Activated T-helper 2 cell treated with anti-CD3 and anti-CD28 coated beads, Interferon-gamma antibody, Interleukin-2, Interleukin-4, amounts not matched to agents 10 μg/mL and 5 μg/mL and 100 μg/mL, durations not matched to agents 14 hours and 24 hours and 36 hours (primary cell): ENCODE data around the gene ZBTB2. TPM values are rescaled to one million over a fixed set of nuclear protein-coding genes. Genes with fewer than 3 reads are reported as not detected.
"Not testable (repeated sequence)": the region's sequence is repeated elsewhere in the genome, so short reads cannot be mapped to it uniquely, and the experiment has no call there.

Experiments
- DNase-seq: peaks from one replicate; pipeline ENCODE4 v3.0.0; 2021; ENCODE audit warnings: low spot score
- H3K27ac Mint-ChIP-seq: one replicate; pipeline ENCODE4 v1.8.0; 2021; ENCODE audit warnings: mixed read lengths
- H3K27me3 Mint-ChIP-seq: one replicate; pipeline ENCODE4 v1.8.0; 2021; ENCODE audit warnings: low read depth, mixed read lengths
- H3K36me3 Mint-ChIP-seq: one replicate; pipeline ENCODE4 v1.8.0; 2021; ENCODE audit warnings: low read depth, mixed read lengths
- H3K4me1 Mint-ChIP-seq: one replicate; pipeline ENCODE4 v1.8.0; 2021; ENCODE audit warnings: low read depth, mixed read lengths
- H3K4me3 Mint-ChIP-seq: one replicate; pipeline ENCODE4 v1.8.0; 2021; ENCODE audit warnings: low read depth, mild to moderate bottlenecking, moderate library complexity, mixed read lengths
- H3K9me3 Mint-ChIP-seq: one replicate; pipeline ENCODE4 v1.8.0; 2021; ENCODE audit warnings: mixed read lengths
- intact Hi-C: fragments of 100-400 bp; cut with micrococcal nuclease; formaldehyde crosslinking; loops from one replicate; pipeline ENCODE4 v1.15.1; 2023
- total RNA-seq: library from RNA; stranded (reverse); gene quantifications from 2 replicates; pipeline ENCODE4 v1.2.3, GENCODE V29; 2022

Gene ZBTB2
- total RNA-seq, 1 donor from 2014 or later = 19.7 TPM

DNA sequence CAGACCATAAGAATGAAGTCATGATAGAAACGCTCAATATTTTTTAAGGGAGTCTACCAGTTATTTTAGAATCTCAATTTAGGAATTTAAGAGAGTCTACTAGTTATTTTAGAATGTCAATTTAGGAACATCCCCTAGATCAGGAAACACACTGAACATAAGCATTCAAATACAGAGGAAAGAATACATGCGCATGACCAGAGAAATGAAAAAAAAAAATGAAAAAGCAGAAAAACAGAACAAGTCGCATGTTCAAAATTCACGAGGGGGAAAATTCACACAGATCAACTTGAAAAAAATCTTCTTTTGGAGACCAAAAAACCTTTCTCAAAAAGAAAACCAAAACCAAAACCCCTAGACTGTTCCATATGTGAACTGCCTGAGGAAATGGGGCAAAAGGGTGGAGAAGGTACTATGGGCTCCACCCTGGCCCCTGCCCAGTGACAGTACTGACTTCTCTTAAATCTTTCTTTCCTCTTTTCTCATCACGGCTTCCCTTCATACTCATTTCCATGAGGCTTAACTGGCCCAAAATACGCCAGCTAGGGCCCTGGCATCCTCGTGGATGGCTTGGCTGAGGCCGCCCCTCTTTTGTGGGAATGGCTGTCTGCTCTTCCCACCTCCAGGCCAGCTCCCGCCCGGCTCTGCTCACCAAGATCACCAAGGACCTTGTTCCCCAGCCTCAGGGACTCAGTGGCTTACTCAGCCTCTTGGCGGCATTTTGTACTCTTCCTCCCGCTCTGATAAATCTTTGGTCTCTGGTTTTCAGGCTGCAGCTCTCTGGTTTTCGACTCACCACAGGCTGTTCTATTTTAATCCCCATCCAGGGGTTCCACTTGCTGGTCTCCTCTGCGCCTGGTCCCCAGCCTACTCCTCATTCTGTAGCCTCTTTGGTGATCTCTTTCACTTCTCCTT lies 11.2 kb downstream of the ZBTB2 start:
- Mint-ChIP-seq H3K27ac (peak overlapping the region; percentile 97), H3K27me3 (no peaks in the 10 kb centered on the region), H3K4me1 (peaks cover 59% of the 10 kb centered on the region), H3K4me3 (peak overlapping the region; percentile 85), H3K9me3 (no peaks in the 10 kb centered on the region), H3K36me3 (peaks cover 27% of the 10 kb centered on the region)
- intact Hi-C loops = loop anchor here (1.0 to 10.0 kb wide), 2 partner anchors 9 to 1815 kb away; partner anchors contain the start of gene GINM1
- peak; percentile 31 for DNase-seq

DNA sequence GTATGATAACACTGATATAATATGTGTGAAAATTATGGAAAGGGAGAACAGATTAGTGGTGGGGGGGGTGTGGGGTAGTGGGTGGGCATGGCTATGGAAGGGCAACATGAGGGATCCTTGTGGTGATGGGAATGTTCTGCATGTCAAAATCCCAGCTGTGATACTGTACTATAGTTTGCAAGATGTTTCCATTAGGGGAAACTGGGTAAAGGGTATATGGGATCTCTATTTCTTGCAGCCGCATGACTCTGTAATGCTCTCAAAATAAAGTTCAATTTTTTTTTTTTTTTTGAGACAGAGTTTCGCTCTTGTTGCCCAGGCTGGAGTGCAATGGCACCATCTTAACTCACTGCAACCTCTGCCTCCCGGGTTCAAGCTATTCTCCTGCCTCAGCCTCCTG lies 14.3 kb downstream of the ZBTB2 start:
- H3K9me3 Mint-ChIP-seq = no peaks in the 10 kb centered on the region
- H3K27me3 Mint-ChIP-seq = no peaks in the 10 kb centered on the region
- no peak for DNase-seq
- intact Hi-C loops = no loop called here
- H3K36me3 Mint-ChIP-seq = peaks cover 28% of the 10 kb centered on the region
- peak overlapping the region; percentile 28 for H3K27ac Mint-ChIP-seq
- no peak overlapping the region for H3K4me3 Mint-ChIP-seq
- H3K4me1 Mint-ChIP-seq = peaks cover 74% of the 10 kb centered on the region

DNA sequence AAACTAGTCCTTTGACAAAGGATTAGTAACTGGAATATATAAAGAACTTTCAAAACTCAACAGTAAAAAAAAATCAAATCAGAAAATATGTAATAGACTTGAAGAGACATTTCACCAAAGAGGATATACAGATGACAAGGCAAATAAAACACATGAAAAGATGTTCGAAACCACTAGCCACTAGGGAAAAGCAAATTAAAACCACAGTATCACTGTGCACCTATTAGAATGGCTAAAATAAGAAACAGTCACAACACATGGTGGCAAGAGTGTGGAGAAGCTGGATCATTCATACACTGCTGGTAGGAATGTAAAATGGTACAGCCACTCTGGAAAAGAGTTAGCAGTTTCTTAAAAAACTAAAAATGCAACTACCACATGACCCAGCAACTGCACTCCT lies 14.9 kb downstream of the ZBTB2 start:
- Mint-ChIP-seq H3K4me3 (no peak overlapping the region), H3K27ac (peak overlapping the region; percentile 80), H3K36me3 (peaks cover 32% of the 10 kb centered on the region), H3K4me1 (peaks cover 77% of the 10 kb centered on the region), H3K9me3 (no peaks in the 10 kb centered on the region), H3K27me3 (no peaks in the 10 kb centered on the region)
- no peak for DNase-seq
- intact Hi-C loops = no loop called here

DNA sequence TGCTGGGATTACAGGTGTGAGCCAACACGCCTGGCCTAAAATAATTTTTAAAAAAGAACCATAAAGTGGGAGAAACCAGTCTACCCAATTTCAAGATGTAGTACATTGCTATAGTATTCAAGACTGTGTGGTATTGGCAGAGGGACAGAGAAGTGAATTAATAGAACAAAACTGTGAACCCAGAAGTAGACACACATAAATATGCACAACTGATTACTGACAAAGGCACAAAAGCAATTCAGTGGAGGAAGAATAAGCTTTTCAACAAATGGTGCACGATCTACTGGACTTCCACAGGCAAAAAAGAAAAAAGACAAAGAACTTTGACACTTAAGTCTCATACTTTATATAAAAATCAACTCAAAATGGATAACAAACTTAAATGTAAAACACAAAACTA lies 15.5 kb downstream of the ZBTB2 start:
- intact Hi-C loops = no loop called here
- Mint-ChIP-seq H3K9me3 (no peaks in the 10 kb centered on the region), H3K36me3 (peaks cover 38% of the 10 kb centered on the region), H3K27me3 (no peaks in the 10 kb centered on the region), H3K27ac (peak overlapping the region; percentile 51), H3K4me1 (peaks cover 78% of the 10 kb centered on the region), H3K4me3 (no peak overlapping the region)
- no peak for DNase-seq

DNA sequence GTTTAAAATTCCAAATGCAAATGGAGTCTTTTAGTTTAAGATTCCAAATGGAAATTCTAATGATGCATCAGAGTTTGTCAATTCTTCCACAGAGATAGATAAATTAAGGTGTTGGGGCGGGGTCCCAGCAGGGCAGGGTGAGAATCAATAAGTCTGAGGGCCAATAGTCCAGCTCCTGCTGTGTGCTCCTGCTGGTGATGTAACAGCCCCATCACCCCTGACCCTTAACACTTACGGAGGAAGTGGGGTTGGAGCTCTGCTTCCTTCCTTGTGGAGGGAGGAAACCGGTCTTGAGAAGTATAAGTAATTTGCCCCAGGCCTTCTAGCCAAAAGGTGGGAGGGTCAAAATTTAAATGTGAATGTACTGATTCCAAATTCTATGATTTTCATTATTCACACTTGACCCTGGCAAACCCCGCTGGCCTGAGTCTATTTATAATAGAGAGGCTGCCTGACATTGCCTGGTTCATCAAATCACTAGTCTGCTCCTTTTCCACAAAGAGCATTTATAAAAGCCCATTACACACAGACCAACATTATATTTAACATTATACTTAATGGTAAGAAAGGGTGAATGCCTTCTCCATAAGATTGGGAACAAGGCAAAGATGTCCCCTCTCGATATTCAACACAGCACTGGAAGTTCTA lies 17.2 kb downstream of the ZBTB2 start:
- peaks cover 66% of the 10 kb centered on the region for H3K4me1 Mint-ChIP-seq
- H3K27me3 Mint-ChIP-seq = no peaks in the 10 kb centered on the region
- DNase-seq = no peak
- H3K27ac Mint-ChIP-seq = peak overlapping the region; percentile 80
- no peaks in the 10 kb centered on the region for H3K9me3 Mint-ChIP-seq
- intact Hi-C loops = loop anchor here (5.0 kb wide), 2 partner anchors 78 to 87 kb away; partner anchors contain the start of gene RMND1
- peaks cover 50% of the 10 kb centered on the region for H3K36me3 Mint-ChIP-seq
- H3K4me3 Mint-ChIP-seq = peak overlapping the region; percentile 22

DNA sequence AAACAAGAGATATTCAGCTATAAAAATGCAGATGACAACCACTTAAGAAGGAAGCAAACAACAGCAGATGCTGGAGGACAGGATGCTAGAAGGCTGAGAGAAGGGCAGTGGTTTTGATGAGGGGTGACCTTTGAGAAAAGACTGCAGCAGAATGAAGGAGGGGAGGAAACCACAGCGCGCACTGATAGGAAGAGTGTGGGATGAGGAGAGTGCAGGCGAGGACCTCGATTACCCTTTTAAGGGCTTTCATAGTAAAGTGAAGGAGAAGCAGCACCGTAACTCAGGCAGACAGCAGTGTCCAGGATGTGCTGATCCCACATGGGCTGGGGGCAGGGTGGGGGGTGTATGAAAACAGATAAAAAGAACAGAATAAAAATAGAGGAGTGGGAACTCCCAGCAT lies 19.2 kb downstream of the ZBTB2 start:
- Mint-ChIP-seq H3K27me3 (no peaks in the 10 kb centered on the region), H3K27ac (peak overlapping the region; percentile 85), H3K9me3 (no peaks in the 10 kb centered on the region), H3K4me3 (peak overlapping the region; percentile 59), H3K4me1 (peaks cover 55% of the 10 kb centered on the region), H3K36me3 (peaks cover 48% of the 10 kb centered on the region)
- DNase-seq = no peak
- intact Hi-C loops = loop anchor here (1.0 to 5.0 kb wide), 3 partner anchors 18 to 85 kb away; partner anchors contain the start of gene RMND1

DNA sequence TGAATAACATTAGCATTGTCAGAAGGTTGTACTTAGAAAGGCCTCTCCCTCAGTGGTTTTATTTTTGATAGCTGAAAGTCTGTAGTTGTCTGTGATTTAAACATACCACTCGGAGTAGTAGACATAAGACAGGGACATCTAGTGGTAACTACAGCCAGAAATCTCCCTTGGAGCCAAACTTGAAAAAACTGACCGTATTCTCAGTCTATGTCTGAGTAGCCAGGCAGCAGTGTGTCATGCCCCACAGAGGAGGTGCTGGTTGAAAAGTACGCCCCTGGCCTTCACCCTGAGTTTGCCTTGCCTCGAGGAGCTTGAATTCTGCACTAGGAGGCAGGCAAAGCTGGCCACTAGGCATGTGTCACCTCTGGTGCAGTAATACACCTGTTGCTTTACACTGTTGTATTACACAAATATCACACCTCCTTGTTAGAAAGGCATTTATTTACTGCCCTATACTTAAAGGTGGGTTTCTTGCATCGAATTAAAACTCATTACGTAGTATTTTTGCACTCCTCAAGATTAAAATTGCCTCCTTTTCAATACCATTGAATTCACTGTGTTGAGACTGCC lies 20.8 kb downstream of the ZBTB2 start:
- no peaks in the 10 kb centered on the region for H3K9me3 Mint-ChIP-seq
- H3K27me3 Mint-ChIP-seq = no peaks in the 10 kb centered on the region
- DNase-seq = no peak
- no peak overlapping the region for H3K4me3 Mint-ChIP-seq
- peaks cover 53% of the 10 kb centered on the region for H3K36me3 Mint-ChIP-seq
- H3K4me1 Mint-ChIP-seq = peaks cover 39% of the 10 kb centered on the region
- no peak overlapping the region for H3K27ac Mint-ChIP-seq
- intact Hi-C loops = loop anchor here (5.0 kb wide), 2 partner anchors 82 to 83 kb away; partner anchors contain the start of gene RMND1

DNA sequence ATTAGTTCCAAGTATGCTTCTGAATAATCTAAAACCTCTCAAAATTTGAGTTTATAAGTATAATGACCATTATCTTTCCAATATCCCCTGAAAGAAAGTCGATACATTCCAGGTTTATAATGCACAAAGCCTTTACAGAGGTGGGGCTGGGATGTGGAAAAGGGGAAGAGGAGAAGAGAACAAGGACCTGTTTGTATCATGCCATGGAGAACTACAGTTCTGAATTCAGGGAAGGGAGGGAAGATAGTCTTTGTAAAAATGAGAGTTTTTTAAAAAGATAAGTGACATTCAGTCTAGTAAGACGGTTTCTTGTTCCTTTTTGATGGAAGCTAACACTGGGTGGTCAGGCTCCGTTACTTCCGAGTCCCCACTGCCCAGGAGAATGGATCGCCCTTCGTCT lies 26.1 kb downstream of the ZBTB2 start:
- Mint-ChIP-seq H3K27me3 (no peaks in the 10 kb centered on the region), H3K27ac (no peak overlapping the region), H3K4me1 (no peaks in the 10 kb centered on the region), H3K9me3 (no peaks in the 10 kb centered on the region), H3K36me3 (peaks cover 52% of the 10 kb centered on the region), H3K4me3 (no peak overlapping the region)
- no peak for DNase-seq
- intact Hi-C loops = no loop called here

DNA sequence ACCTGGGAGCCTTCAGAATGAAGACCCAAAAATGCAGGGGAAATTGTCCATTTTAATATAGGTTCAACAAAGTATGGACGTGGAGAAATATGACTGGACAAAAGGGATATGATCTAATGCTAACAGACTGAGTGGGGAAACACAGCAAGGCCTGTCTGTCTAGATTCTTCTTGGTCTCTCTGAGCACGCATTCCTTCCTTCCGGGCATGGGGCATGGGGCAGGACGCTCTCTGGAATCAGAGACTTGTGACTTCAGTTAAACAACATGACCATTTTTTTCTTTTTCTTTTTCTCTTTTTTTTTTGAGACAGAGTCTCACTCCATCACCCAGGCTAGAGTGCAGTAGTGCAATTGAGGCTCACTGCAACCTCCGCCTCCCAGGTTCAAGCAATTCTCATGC lies 31.9 kb downstream of the ZBTB2 start:
- H3K27me3 Mint-ChIP-seq = no peaks in the 10 kb centered on the region
- H3K4me3 Mint-ChIP-seq = no peak overlapping the region
- DNase-seq = no peak
- H3K27ac Mint-ChIP-seq = no peak overlapping the region
- intact Hi-C loops = no loop called here
- no peaks in the 10 kb centered on the region for H3K9me3 Mint-ChIP-seq
- H3K36me3 Mint-ChIP-seq = peaks cover 31% of the 10 kb centered on the region
- H3K4me1 Mint-ChIP-seq = peaks cover 14% of the 10 kb centered on the region

DNA sequence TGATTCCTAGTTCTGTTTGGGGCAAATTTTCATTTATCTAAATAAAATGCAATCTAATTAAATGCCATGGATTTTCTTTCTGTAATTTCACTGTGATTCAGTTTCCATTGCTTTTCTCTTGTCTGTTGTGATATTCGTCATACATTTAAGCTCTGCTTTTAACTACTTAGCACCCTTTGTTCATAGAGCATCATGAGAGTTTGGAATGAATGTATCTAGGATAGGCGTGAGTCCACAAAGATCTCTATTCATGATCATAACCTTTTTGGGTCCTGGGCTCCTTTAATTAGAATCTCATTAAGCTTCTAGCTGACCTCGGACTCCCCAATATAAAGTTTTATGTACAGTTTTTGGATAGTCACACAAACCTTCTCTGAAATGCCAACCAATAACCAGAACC lies 32.9 kb downstream of the ZBTB2 start:
- Mint-ChIP-seq H3K36me3 (peaks cover 25% of the 10 kb centered on the region), H3K4me1 (peaks cover 16% of the 10 kb centered on the region), H3K9me3 (no peaks in the 10 kb centered on the region), H3K27me3 (no peaks in the 10 kb centered on the region), H3K27ac (no peak overlapping the region), H3K4me3 (no peak overlapping the region)
- intact Hi-C loops = no loop called here
- DNase-seq = no peak

DNA sequence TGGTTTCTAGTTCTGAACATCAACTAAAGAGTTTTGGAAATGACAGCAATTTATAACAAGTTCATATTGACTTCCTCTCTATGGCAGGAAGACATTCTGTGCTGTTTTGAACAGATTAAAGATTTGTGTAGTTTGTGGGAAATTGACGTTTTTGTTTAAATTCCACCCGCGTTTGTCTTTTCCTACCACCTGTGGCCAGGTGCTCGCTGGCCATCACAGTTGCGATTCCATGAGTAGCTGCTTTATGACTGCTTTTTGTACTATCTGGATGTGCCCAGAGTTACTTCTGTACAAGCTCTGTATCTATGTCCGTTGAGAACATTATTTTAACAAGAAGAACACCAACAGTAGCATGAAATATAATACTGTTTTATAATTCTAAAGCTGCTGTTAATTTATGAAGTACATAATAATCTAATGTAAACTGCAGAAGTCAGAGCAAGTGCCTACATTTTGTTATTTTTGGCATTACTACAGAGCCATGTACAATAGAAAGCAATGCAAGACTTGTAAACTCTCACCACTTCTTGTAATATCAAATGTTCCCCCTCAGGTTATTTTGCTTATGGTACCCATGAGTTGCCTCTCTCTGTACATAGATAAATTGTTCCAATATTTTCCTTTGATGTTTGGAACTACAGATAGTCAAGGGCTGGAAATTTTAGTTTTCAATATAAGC lies 33.5 kb downstream of the ZBTB2 start:
- Mint-ChIP-seq H3K27ac (no peak overlapping the region), H3K9me3 (no peaks in the 10 kb centered on the region), H3K4me3 (no peak overlapping the region), H3K36me3 (peaks cover 23% of the 10 kb centered on the region), H3K27me3 (no peaks in the 10 kb centered on the region), H3K4me1 (peaks cover 16% of the 10 kb centered on the region)
- DNase-seq = no peak
- intact Hi-C loops = no loop called here

DNA sequence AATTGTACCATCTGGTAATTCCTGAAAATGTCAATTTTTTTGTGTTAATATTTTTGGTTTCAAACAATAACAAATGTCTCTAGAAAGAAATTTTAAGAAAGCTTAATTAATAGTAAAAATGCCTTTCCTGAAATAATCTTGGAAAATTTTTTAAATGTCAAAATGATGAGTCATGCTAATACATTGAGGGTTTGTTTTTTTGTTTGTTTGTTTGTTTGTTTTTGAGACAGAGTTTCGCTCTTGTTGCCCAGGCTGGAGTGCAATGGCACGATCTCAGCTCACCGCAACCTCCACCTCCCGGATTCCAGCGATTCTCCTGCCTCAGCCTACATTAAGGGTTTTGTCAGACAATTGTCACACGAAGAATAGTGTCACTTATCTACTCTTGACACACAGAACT lies 34.4 kb downstream of the ZBTB2 start:
- DNase-seq, H3K27me3 Mint-ChIP-seq, H3K4me3 Mint-ChIP-seq, H3K27ac Mint-ChIP-seq, intact Hi-C loops, H3K9me3 Mint-ChIP-seq: not testable (repeated sequence)
- peaks cover 13% of the 10 kb centered on the region for H3K36me3 Mint-ChIP-seq
- peaks cover 16% of the 10 kb centered on the region for H3K4me1 Mint-ChIP-seq
